Right atrium auricular region (tissue), 2 donors: ENCODE measurements around the gene CD58. TPM values are rescaled to one million over a fixed set of nuclear protein-coding genes. Genes with fewer than 3 reads are reported as not detected.

Experiments
- DNase-seq: peaks from one replicate; pipeline ENCODE4 v3.0.0-alpha.2; 2019; ENCODE audit warnings: low spot score
- H3K27ac ChIP-seq, 2 donors: fragments of 200-600 bp; sonication (generic); 1 replicate in 1 of 2; 2 replicates in 1 of 2; pipeline ENCODE4 v1.5.1; 2016 to 2019
- H3K27me3 ChIP-seq, 2 donors: fragments of 200-600 bp; sonication (generic); one replicate each; pipeline versions ENCODE4 v1.5.1 to v1.6.0; 2017 to 2019
- H3K36me3 ChIP-seq: fragments of 200-600 bp; sonication (generic); one replicate; pipeline ENCODE4 v1.5.1; 2016
- H3K4me1 ChIP-seq, 2 donors: fragments of 200-600 bp; sonication (generic); one replicate each; pipeline versions ENCODE4 v1.5.1 to v1.6.0; 2017 to 2019
- H3K4me3 ChIP-seq, 2 donors: fragments of 200-600 bp; sonication (generic); 1 replicate in 1 of 2; 2 replicates in 1 of 2; pipeline ENCODE4 v1.5.1; 2017 to 2019; ENCODE audit warnings: mild to moderate bottlenecking in 1 of 2, moderate library complexity in 1 of 2
- H3K9me3 ChIP-seq, 2 donors: fragments of 200-600 bp; sonication (generic); one replicate each; pipeline ENCODE4 v1.5.1; 2019
- CTCF ChIP-seq, 2 donors: fragments of 200-600 bp; sonication (generic); IDR thresholded peaks; one replicate each; pipeline ENCODE4 v1.5.1; 2019; ENCODE audit warnings: antibody characterized with exemption in 2 of 2
- total RNA-seq, 2 donors: library from RNA; depleted of rRNA; stranded (reverse); fragments of >200 nt; gene quantifications; one replicate each; pipeline ENCODE4 v1.1.0, GENCODE V29; 2016

Gene CD58
- total RNA-seq, 2 donors from 2014 or later, result 26.4 to 27.4 TPM

- peaks cover 0 to 3% of the 10 kb centered on the region in 2 donors for H3K4me1 ChIP-seq
- no peaks in the 10 kb centered on the region for H3K27me3 ChIP-seq
- no peak for TF ChIP-seq CTCF (IDR thresholded peaks at IDR 0.05)
- no peak for DNase-seq
- no peak overlapping the region for H3K4me3 ChIP-seq
- no peak overlapping the region for H3K27ac ChIP-seq
- H3K9me3 ChIP-seq, result no peaks in the 10 kb centered on the region
- peaks cover 25% of the 10 kb centered on the region for H3K36me3 ChIP-seq
Measured at GRCh38 chr1:116533429-116533820, 37.4 kb downstream of the CD58 start.

GRCh38 chr1:116532671-116533428 lies 38.0 kb downstream of the CD58 start:
- TF ChIP-seq CTCF (IDR thresholded peaks at IDR 0.05), result no peak
- no peaks in the 10 kb centered on the region for H3K27me3 ChIP-seq
- H3K9me3 ChIP-seq, result no peaks in the 10 kb centered on the region
- H3K36me3 ChIP-seq, result peaks cover 24% of the 10 kb centered on the region
- no peak overlapping the region for H3K4me3 ChIP-seq
- H3K27ac ChIP-seq, result no peak overlapping the region
- H3K4me1 ChIP-seq, result no peaks in the 10 kb centered on the region
- DNase-seq, result no peak

GRCh38 chr1:116531917-116532316 lies 38.9 kb downstream of the CD58 start:
- no peak for TF ChIP-seq CTCF (IDR thresholded peaks at IDR 0.05)

GRCh38 chr1:116529681-116530080 lies 41.1 kb downstream of the CD58 start:
- DNase-seq, result no peak
- H3K4me1 ChIP-seq, result no peaks in the 10 kb centered on the region
- H3K4me3 ChIP-seq, result no peak overlapping the region
- peaks cover 17% of the 10 kb centered on the region for H3K36me3 ChIP-seq
- H3K27me3 ChIP-seq, result no peaks in the 10 kb centered on the region
- H3K27ac ChIP-seq, result no peak overlapping the region
- TF ChIP-seq CTCF (IDR thresholded peaks at IDR 0.05), result no peak
- H3K9me3 ChIP-seq, result no peaks in the 10 kb centered on the region

More at GRCh38 chr1:116531917-116532316, 38.9 kb downstream of the CD58 start:
- H3K27me3 ChIP-seq, result no peaks in the 10 kb centered on the region
- no peaks in the 10 kb centered on the region for H3K4me1 ChIP-seq
- no peak overlapping the region for H3K27ac ChIP-seq
- no peaks in the 10 kb centered on the region for H3K9me3 ChIP-seq
- no peak for DNase-seq
- H3K36me3 ChIP-seq, result peaks cover 24% of the 10 kb centered on the region
- no peak overlapping the region for H3K4me3 ChIP-seq

- TF ChIP-seq CTCF (IDR thresholded peaks at IDR 0.05), result no peak
- H3K4me1 ChIP-seq, result no peaks in the 10 kb centered on the region
- no peak overlapping the region for H3K4me3 ChIP-seq
- H3K36me3 ChIP-seq, result peaks cover 14% of the 10 kb centered on the region
- no peaks in the 10 kb centered on the region for H3K9me3 ChIP-seq
- no peak for DNase-seq
- H3K27me3 ChIP-seq, result no peaks in the 10 kb centered on the region
- H3K27ac ChIP-seq, result no peak overlapping the region
Measured at GRCh38 chr1:116529199-116529631, 41.6 kb downstream of the CD58 start.
